ENCODE results near the gene PLCB2.
A peak's percentile ranks its signal among the peaks of the same experiment; 100 is the strongest.

The PLCB2 gene

GRCh38 chr15:40265875-40266274 lies 41.9 kb downstream of the PLCB2 start:
- H3K27me3 ChIP-seq, result no peaks in the 10 kb centered on the region
- no peaks in the 10 kb centered on the region for H3K36me3 ChIP-seq
- peak overlapping the region in 1 of 11 experiments; percentile 60; a peak in 1 of 22 replicates for H3K4me2 ChIP-seq
- H3K4me3 ChIP-seq, result no peak overlapping the region
- peaks cover 11 to 20% (median 14%) of the 10 kb centered on the region in 10 experiments; a peak in 17 of 20 replicates for H3K4me1 ChIP-seq
- H3K27ac ChIP-seq, result no peak overlapping the region
- no peak overlapping the region; a peak in 1 of 22 replicates for H3K9ac ChIP-seq
- no peak for TF ChIP-seq Cebpa-rat (IDR thresholded peaks at IDR 0.05)
- H4K20me1 ChIP-seq, result no peaks in the 10 kb centered on the region
- no peaks in the 10 kb centered on the region for H3K9me3 ChIP-seq (replicated peaks in 1 of 11)

GRCh38 chr15:40265355-40265754 lies 42.4 kb downstream of the PLCB2 start:
- peaks cover 10 to 20% (median 13%) of the 10 kb centered on the region in 10 experiments; a peak in 17 of 20 replicates for H3K4me1 ChIP-seq
- H3K9me3 ChIP-seq (replicated peaks in 1 of 11), result no peaks in the 10 kb centered on the region
- H3K4me3 ChIP-seq, result no peak overlapping the region
- H4K20me1 ChIP-seq, result no peaks in the 10 kb centered on the region
- no peak overlapping the region for H3K9ac ChIP-seq
- TF ChIP-seq Cebpa-rat (IDR thresholded peaks at IDR 0.05), result no peak
- no peaks in the 10 kb centered on the region for H3K27me3 ChIP-seq
- H3K36me3 ChIP-seq, result no peaks in the 10 kb centered on the region
- no peak overlapping the region for H3K4me2 ChIP-seq
- H3K27ac ChIP-seq, result no peak overlapping the region

- Histone ChIP-seq H3K4me1 (peaks cover 10 to 20% (median 13%) of the 10 kb centered on the region in 10 experiments; a peak in 17 of 20 replicates), H3K9ac (no peak overlapping the region), H3K27ac (no peak overlapping the region), H3K36me3 (no peaks in the 10 kb centered on the region), H3K4me3 (no peak overlapping the region), H3K27me3 (no peaks in the 10 kb centered on the region), H3K4me2 (no peak overlapping the region), H4K20me1 (no peaks in the 10 kb centered on the region), H3K9me3 (replicated peaks in 1 of 11) (no peaks in the 10 kb centered on the region)
- no peak for TF ChIP-seq Cebpa-rat (IDR thresholded peaks at IDR 0.05)
Observed at GRCh38 chr15:40264321-40265153, 43.2 kb downstream of the PLCB2 start.

- Histone ChIP-seq H3K9ac (no peak overlapping the region), H3K9me3 (replicated peaks in 1 of 11) (no peaks in the 10 kb centered on the region), H3K36me3 (no peaks in the 10 kb centered on the region), H3K27ac (no peak overlapping the region), H3K27me3 (no peaks in the 10 kb centered on the region), H3K4me1 (peaks cover 13 to 30% (median 21%) of the 10 kb centered on the region in 10 experiments; a peak in 19 of 20 replicates), H3K4me3 (no peak overlapping the region), H4K20me1 (no peaks in the 10 kb centered on the region; a peak in 1 of 22 replicates), H3K4me2 (no peak overlapping the region)
- no peak for TF ChIP-seq Cebpa-rat (IDR thresholded peaks at IDR 0.05)
Observed at GRCh38 chr15:40263024-40263754, 44.5 kb downstream of the PLCB2 start.

GRCh38 chr15:40259021-40259420 lies 48.7 kb downstream of the PLCB2 start:
- H3K27ac ChIP-seq, result no peak overlapping the region

GRCh38 chr15:40258544-40258943 lies 49.2 kb downstream of the PLCB2 start:
- Histone ChIP-seq H3K36me3 (no peaks in the 10 kb centered on the region), H3K27ac (no peak overlapping the region), H3K4me2 (peak overlapping the region in 10 of 11 experiments; percentile 21 to 60 (median 41); a peak in 16 of 22 replicates), H4K20me1 (peaks cover 0 to 1% (median 0%) of the 10 kb centered on the region in 11 experiments; a peak in 4 of 22 replicates), H3K4me1 (peaks cover 0 to 24% (median 12%) of the 10 kb centered on the region in 10 experiments; a peak in 14 of 20 replicates), H3K27me3 (peaks cover 16 to 24% (median 21%) of the 10 kb centered on the region in 11 experiments), H3K4me3 (no peak overlapping the region), H3K9me3 (replicated peaks in 1 of 11) (no peaks in the 10 kb centered on the region), H3K9ac (0 out of 22 replicates have a peak overlapping the region, but pooled peaks of 2 of the 11 experiments have one; percentile 7 to 19)
- TF ChIP-seq Cebpa-rat (IDR thresholded peaks at IDR 0.05), result no peak

More at GRCh38 chr15:40259021-40259420, 48.7 kb downstream of the PLCB2 start:
- no peak for TF ChIP-seq Cebpa-rat (IDR thresholded peaks at IDR 0.05)
- no peak overlapping the region for H3K4me3 ChIP-seq
- H3K9ac ChIP-seq, result 0 out of 22 replicates have a peak overlapping the region, but pooled peaks of 2 of the 11 experiments have one; percentile 7 to 19
- H4K20me1 ChIP-seq, result no peaks in the 10 kb centered on the region; a peak in 3 of 22 replicates
- peaks cover 0 to 24% (median 12%) of the 10 kb centered on the region in 10 experiments; a peak in 14 of 20 replicates for H3K4me1 ChIP-seq
- H3K9me3 ChIP-seq (replicated peaks in 1 of 11), result no peaks in the 10 kb centered on the region
- peak overlapping the region in 10 of 11 experiments; percentile 21 to 60 (median 41); a peak in 16 of 22 replicates for H3K4me2 ChIP-seq
- no peaks in the 10 kb centered on the region for H3K36me3 ChIP-seq
- peaks cover 12 to 19% (median 16%) of the 10 kb centered on the region in 11 experiments for H3K27me3 ChIP-seq

- Histone ChIP-seq H3K9ac (no peak overlapping the region), H3K27me3 (peaks cover 23 to 31% (median 28%) of the 10 kb centered on the region in 11 experiments), H3K4me1 (peaks cover 5 to 30% (median 18%) of the 10 kb centered on the region in 10 experiments; a peak in 18 of 20 replicates), H3K36me3 (no peaks in the 10 kb centered on the region), H3K27ac (no peak overlapping the region), H3K9me3 (replicated peaks in 1 of 11) (no peaks in the 10 kb centered on the region), H4K20me1 (peaks cover 0 to 8% (median 0%) of the 10 kb centered on the region in 11 experiments; a peak in 8 of 22 replicates), H3K4me2 (0 out of 22 replicates have a peak overlapping the region, but pooled peaks of 2 of the 11 experiments have one; percentile 35 to 48), H3K4me3 (no peak overlapping the region)
- TF ChIP-seq Cebpa-rat (IDR thresholded peaks at IDR 0.05), result no peak
Observed at GRCh38 chr15:40257656-40258450, 49.9 kb downstream of the PLCB2 start.

GRCh38 chr15:40256638-40257235 lies 51.0 kb downstream of the PLCB2 start:
- H3K27me3 ChIP-seq, result peaks cover 34 to 42% (median 39%) of the 10 kb centered on the region in 11 experiments
- no peaks in the 10 kb centered on the region for H3K36me3 ChIP-seq
- no peaks in the 10 kb centered on the region for H3K9me3 ChIP-seq (replicated peaks in 1 of 11)
- H3K9ac ChIP-seq, result no peak overlapping the region
- no peak overlapping the region for H3K27ac ChIP-seq
- H3K4me3 ChIP-seq, result no peak overlapping the region
- H3K4me1 ChIP-seq, result peaks cover 5 to 38% (median 24%) of the 10 kb centered on the region in 10 experiments; a peak in 18 of 20 replicates
- H3K4me2 ChIP-seq, result 0 out of 22 replicates have a peak overlapping the region, but pooled peaks of 1 of the 11 experiments have one; percentile 27
- TF ChIP-seq Cebpa-rat (IDR thresholded peaks at IDR 0.05), result no peak; a peak in 1 of 22 replicates
- peaks cover 0 to 15% (median 0%) of the 10 kb centered on the region in 11 experiments; a peak in 8 of 22 replicates for H4K20me1 ChIP-seq
